ENCODE measurements around the gene RTP5. TPM values are rescaled to one million over a fixed set of nuclear protein-coding genes. Genes with fewer than 3 reads are reported as not detected.

RTP5 gene
- total RNA-seq, 1 donor from 2014 or later: not detected

- no peaks in the 10 kb centered on the region for H3K9me3 ChIP-seq (ENCODE audit: insufficient read depth, low read depth, low read length)
- H3K4me1 ChIP-seq (ENCODE audit: insufficient read depth, low read length): no peaks in the 10 kb centered on the region
- no peak overlapping the region for H3K4me3 ChIP-seq (ENCODE audit: insufficient read depth, low read depth, low read length)
- H3K9me3 Mint-ChIP-seq (ENCODE audit: unreplicated experiment): peaks cover 5% of the 10 kb centered on the region
- H3K36me3 Mint-ChIP-seq (ENCODE audit: low read depth, unreplicated experiment): peaks cover 2% of the 10 kb centered on the region
- no peak for TF ChIP-seq EZH2 (IDR thresholded peaks at IDR 0.05; ENCODE audit: insufficient read depth, low read length)
- TF ChIP-seq CTCF (IDR thresholded peaks at IDR 0.05; ENCODE audit: insufficient read depth, low read depth, low read length): no peak
- H3K4me2 ChIP-seq (ENCODE audit: low read length): no peak overlapping the region
- H4K20me1 ChIP-seq (ENCODE audit: insufficient read depth, low read length): no peaks in the 10 kb centered on the region
- DNase-seq (ENCODE audit: low read depth) (peak; percentile 23), FAIRE-seq (no peak)
- no peaks in the 10 kb centered on the region for H3K36me3 ChIP-seq (ENCODE audit: insufficient read depth, low read length)
- no peak overlapping the region for H3K9ac ChIP-seq (ENCODE audit: low read length)
- no peaks in the 10 kb centered on the region for H3K27me3 Mint-ChIP-seq (ENCODE audit: low read depth, unreplicated experiment)
- no peak overlapping the region for H3K4me3 Mint-ChIP-seq (ENCODE audit: unreplicated experiment)
- no peak overlapping the region for H3K27ac Mint-ChIP-seq (ENCODE audit: unreplicated experiment)
- H3K27me3 ChIP-seq (ENCODE audit: insufficient read depth, low read length): no peaks in the 10 kb centered on the region
- H3K27ac ChIP-seq (ENCODE audit: low read depth, low read length): no peak overlapping the region
- H3K4me1 Mint-ChIP-seq (ENCODE audit: low read depth, unreplicated experiment): peaks cover 9% of the 10 kb centered on the region
- no peaks in the 10 kb centered on the region for H3K79me2 ChIP-seq (ENCODE audit: insufficient read depth, low read length)
- H2AFZ ChIP-seq (ENCODE audit: low read depth, low read length): no peak overlapping the region
Observed at GRCh38 chr2:241892299-241893137, 23.0 kb downstream of the RTP5 start.

DNA sequence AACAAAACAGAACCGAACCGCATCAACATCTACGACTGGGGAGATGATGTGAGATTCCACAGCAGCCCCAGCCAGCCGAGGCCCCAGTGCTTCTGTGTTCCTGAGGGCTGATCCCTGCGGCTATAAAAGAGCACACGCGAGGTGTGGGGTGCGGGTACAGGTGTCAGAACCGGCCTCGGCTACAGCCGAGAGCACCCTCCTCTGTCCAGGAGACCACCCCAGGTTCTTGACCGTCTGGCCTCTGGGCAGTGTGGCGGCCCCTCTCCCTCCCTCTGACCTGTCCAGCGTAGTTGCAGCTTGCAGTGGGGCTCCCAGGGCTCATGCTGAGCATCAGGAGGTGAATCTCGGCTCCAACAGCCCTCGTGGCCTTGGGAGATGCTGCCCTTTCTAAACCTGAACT is 23.7 kb downstream of the RTP5 start:
- H3K27ac Mint-ChIP-seq (ENCODE audit: unreplicated experiment): no peak overlapping the region

More for the DNA sequence above, 23.7 kb downstream of the RTP5 start:
- H3K9me3 ChIP-seq (ENCODE audit: insufficient read depth, low read depth, low read length): no peaks in the 10 kb centered on the region
- H3K4me2 ChIP-seq (ENCODE audit: low read length): no peak overlapping the region
- no peak for DNase-seq (ENCODE audit: low read depth)
- FAIRE-seq: no peak
- no peak overlapping the region for H3K4me3 Mint-ChIP-seq (ENCODE audit: unreplicated experiment)
- no peak overlapping the region for H3K4me3 ChIP-seq (ENCODE audit: insufficient read depth, low read depth, low read length)
- no peaks in the 10 kb centered on the region for H3K36me3 ChIP-seq (ENCODE audit: insufficient read depth, low read length)
- H3K9me3 Mint-ChIP-seq (ENCODE audit: unreplicated experiment): peaks cover 5% of the 10 kb centered on the region
- H3K27me3 ChIP-seq (ENCODE audit: insufficient read depth, low read length): no peaks in the 10 kb centered on the region
- H4K20me1 ChIP-seq (ENCODE audit: insufficient read depth, low read length): no peaks in the 10 kb centered on the region
- H3K27ac ChIP-seq (ENCODE audit: low read depth, low read length): no peak overlapping the region
- TF ChIP-seq EZH2 (IDR thresholded peaks at IDR 0.05; ENCODE audit: insufficient read depth, low read length) (no peak), CTCF (IDR thresholded peaks at IDR 0.05; ENCODE audit: insufficient read depth, low read depth, low read length) (no peak)
- H2AFZ ChIP-seq (ENCODE audit: low read depth, low read length): no peak overlapping the region
- H3K36me3 Mint-ChIP-seq (ENCODE audit: low read depth, unreplicated experiment): peaks cover 4% of the 10 kb centered on the region
- no peaks in the 10 kb centered on the region for H3K79me2 ChIP-seq (ENCODE audit: insufficient read depth, low read length)
- no peaks in the 10 kb centered on the region for H3K4me1 ChIP-seq (ENCODE audit: insufficient read depth, low read length)
- peaks cover 9% of the 10 kb centered on the region for H3K4me1 Mint-ChIP-seq (ENCODE audit: low read depth, unreplicated experiment)
- no peak overlapping the region for H3K9ac ChIP-seq (ENCODE audit: low read length)
- H3K27me3 Mint-ChIP-seq (ENCODE audit: low read depth, unreplicated experiment): no peaks in the 10 kb centered on the region
